Measurements from ENCODE around the gene GPR61. TPM values are rescaled to one million over a fixed set of nuclear protein-coding genes. Genes with fewer than 3 reads are reported as not detected.

GPR61 gene
- total and polyA plus RNA-seq, 7 experiments from 2014 or later: 0.05 to 0.58 (median 0.43) TPM; not detected in 1

DNA sequence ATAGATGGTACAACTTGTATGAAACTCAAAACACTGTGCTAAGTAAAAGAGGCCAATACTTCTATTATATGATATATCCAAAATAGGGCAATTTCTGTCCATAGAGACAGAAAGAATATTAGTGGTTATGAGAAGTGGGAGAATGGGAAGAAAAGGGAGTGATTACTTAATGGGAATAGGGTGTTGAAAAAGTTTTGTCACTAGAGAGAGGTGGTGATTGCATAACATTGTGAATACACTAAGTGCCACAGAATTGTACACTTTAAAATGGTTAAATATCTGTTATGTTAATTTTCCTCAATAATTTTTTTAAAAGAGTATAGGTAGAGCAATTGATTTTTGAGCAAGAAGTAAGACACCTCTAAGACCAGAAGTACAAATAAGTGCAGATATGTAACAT is 50.0 kb downstream of the GPR61 start:
- ATAC-seq (no peak), DNase-seq (no peak)
- peaks cover 0 to 70% (median 48%) of the 10 kb centered on the region in 3 experiments for H3K36me3 ChIP-seq (ENCODE audit: control insufficient read depth in 2 of 3, insufficient read depth in 3 of 3, low read length in 3 of 3)
- intact Hi-C loops (cut with micrococcal nuclease): no loop called here
- POLR2A ChIA-PET: no interaction called here
- no peaks in the 10 kb centered on the region for H3K9me3 Mint-ChIP-seq
- peaks cover 0 to 12% (median under 1%) of the 10 kb centered on the region in 7 donors for H3K4me1 Mint-ChIP-seq
- peaks cover 19 to 59% (median 36%) of the 10 kb centered on the region in 5 donors for H3K36me3 Mint-ChIP-seq
- CTCF ChIA-PET: no interaction called here
- H3K9me3 ChIP-seq (ENCODE audit: control insufficient read depth in 2 of 3, low read length in 3 of 3): no peaks in the 10 kb centered on the region
- no peak overlapping the region for H3K4me3 Mint-ChIP-seq
- H3K4me3 ChIP-seq (ENCODE audit: low read length): no peak overlapping the region
- no peaks in the 10 kb centered on the region for H3K27me3 Mint-ChIP-seq
- peak overlapping the region in 2 of 9 donors; percentile 66 to 69 for H3K27ac Mint-ChIP-seq
- H3K27me3 ChIP-seq (ENCODE audit: control insufficient read depth in 2 of 2, insufficient read depth in 2 of 2, low read length in 2 of 2): no peaks in the 10 kb centered on the region
- no peak overlapping the region for H3K27ac ChIP-seq (ENCODE audit: low read depth, low read length)
- H3K4me1 ChIP-seq (ENCODE audit: control insufficient read depth in 2 of 2, insufficient read depth in 2 of 2, low read length in 2 of 2): no peaks in the 10 kb centered on the region

DNA sequence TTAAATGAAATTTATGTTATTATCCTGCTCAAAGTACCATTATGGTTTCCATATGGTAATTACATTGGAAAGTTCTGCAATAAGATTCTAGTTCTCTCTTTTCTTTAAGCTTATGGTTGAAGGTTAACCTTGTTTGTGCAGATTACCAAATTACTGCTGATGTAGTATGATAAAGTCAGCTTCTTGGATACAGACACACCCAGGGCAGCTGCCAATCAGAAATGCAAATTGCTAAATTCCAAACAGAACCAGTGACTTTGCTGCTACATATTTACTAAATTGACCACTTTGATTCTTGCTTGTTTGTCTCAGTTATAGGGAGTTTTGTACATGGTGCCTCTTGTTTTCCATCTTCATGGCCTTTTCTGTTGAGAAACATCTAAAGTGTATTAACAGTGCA is 53.2 kb downstream of the GPR61 start:
- H3K9me3 Mint-ChIP-seq: no peaks in the 10 kb centered on the region
- intact Hi-C loops (cut with micrococcal nuclease): no loop called here
- no peak overlapping the region for H3K27ac Mint-ChIP-seq
- ChIA-PET CTCF (interaction anchor here (0.7 kb wide), 1 partner anchor 12 kb away, joined by 4 read pairs; no protein-coding TSS in a partner anchor), POLR2A (no interaction called here)
- H3K4me1 Mint-ChIP-seq: peaks cover 0 to 6% (median 0%) of the 10 kb centered on the region in 7 donors
- Histone ChIP-seq H3K27me3 (ENCODE audit: control insufficient read depth in 2 of 2, insufficient read depth in 2 of 2, low read length in 2 of 2) (no peaks in the 10 kb centered on the region), H3K27ac (ENCODE audit: low read depth, low read length) (no peak overlapping the region), H3K4me3 (ENCODE audit: low read length) (no peak overlapping the region), H3K36me3 (ENCODE audit: control insufficient read depth in 2 of 3, insufficient read depth in 3 of 3, low read length in 3 of 3) (peaks cover 0 to 43% (median 24%) of the 10 kb centered on the region in 3 experiments), H3K9me3 (ENCODE audit: control insufficient read depth in 2 of 3, low read length in 3 of 3) (no peaks in the 10 kb centered on the region), H3K4me1 (ENCODE audit: control insufficient read depth in 2 of 2, insufficient read depth in 2 of 2, low read length in 2 of 2) (no peaks in the 10 kb centered on the region)
- no peak overlapping the region for H3K4me3 Mint-ChIP-seq
- ATAC-seq (no peak), DNase-seq (no peak)
- H3K27me3 Mint-ChIP-seq: no peaks in the 10 kb centered on the region
- peaks cover 7 to 47% (median 21%) of the 10 kb centered on the region in 5 donors for H3K36me3 Mint-ChIP-seq

DNA sequence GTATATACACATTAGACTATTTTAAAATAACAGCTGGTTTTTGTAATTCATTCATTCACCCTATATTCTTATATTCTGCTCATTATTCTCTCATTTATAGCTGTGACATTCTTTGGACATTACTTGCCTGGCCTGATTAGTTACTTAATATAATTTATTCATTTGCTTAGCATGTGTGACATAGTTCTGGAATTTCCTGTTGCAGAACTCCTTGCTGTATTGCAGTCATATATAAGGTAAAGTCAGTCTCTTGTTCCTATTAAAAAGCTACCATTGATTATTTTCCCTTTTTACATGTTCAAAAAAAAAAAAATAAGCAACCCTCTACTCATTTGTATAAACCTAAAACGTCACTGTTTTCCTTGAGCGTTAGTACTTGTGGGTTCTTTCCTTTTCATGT is 55.9 kb downstream of the GPR61 start:
- Mint-ChIP-seq H3K27ac (no peak overlapping the region), H3K36me3 (peaks cover 0 to 30% (median 14%) of the 10 kb centered on the region in 5 donors), H3K9me3 (no peaks in the 10 kb centered on the region), H3K4me1 (peaks cover 0 to 8% (median 3%) of the 10 kb centered on the region in 7 donors), H3K27me3 (no peaks in the 10 kb centered on the region), H3K4me3 (no peak overlapping the region)
- ChIA-PET CTCF (interaction anchor here (1.3 kb wide), 1 partner anchor 44 kb away, joined by 3 read pairs; no protein-coding TSS in a partner anchor), POLR2A (interaction anchor here (0.6 kb wide), 2 partner anchors 12 to 21 kb away, joined by 4 read pairs; no protein-coding TSS in a partner anchor)
- intact Hi-C loops (cut with micrococcal nuclease): no loop called here
- Histone ChIP-seq H3K4me1 (ENCODE audit: control insufficient read depth in 2 of 2, insufficient read depth in 2 of 2, low read length in 2 of 2) (no peaks in the 10 kb centered on the region), H3K27me3 (ENCODE audit: control insufficient read depth in 2 of 2, insufficient read depth in 2 of 2, low read length in 2 of 2) (no peaks in the 10 kb centered on the region), H3K9me3 (ENCODE audit: control insufficient read depth in 2 of 3, low read length in 3 of 3) (no peaks in the 10 kb centered on the region), H3K4me3 (ENCODE audit: low read length) (no peak overlapping the region), H3K27ac (ENCODE audit: low read depth, low read length) (no peak overlapping the region), H3K36me3 (ENCODE audit: control insufficient read depth in 2 of 3, insufficient read depth in 3 of 3, low read length in 3 of 3) (peaks cover 0 to 31% (median 13%) of the 10 kb centered on the region in 3 experiments)
- no peak for DNase-seq
- no peak for ATAC-seq

Other genes with a start within 250 kb of the GPR61 start
- not detected for gene MYBPHL, start 232.9 kb upstream of the GPR61 start, total RNA-seq
- gene MYBPHL, start 232.9 kb upstream of the GPR61 start, polyA plus RNA-seq: not detected
- 10 to 100 TPM in 1 of 5 experiments, 1 to 10 TPM in 4; 1.0 to 25.6 (median 1.8) TPM for gene SORT1, start 142.0 kb upstream of the GPR61 start, total RNA-seq
- not detected for gene SORT1, start 142.0 kb upstream of the GPR61 start, polyA plus RNA-seq
- gene PSMA5, start 113.4 kb upstream of the GPR61 start, total RNA-seq: 100 to 1,000 TPM in 1 of 5 experiments, 10 to 100 TPM in 4; 38.3 to 203 (median 70.7) TPM
- 10 to 100 TPM; 80.0 to 81.9 TPM for gene PSMA5, start 113.4 kb upstream of the GPR61 start, polyA plus RNA-seq
- not detected for gene SYPL2, start 73.3 kb upstream of the GPR61 start, total RNA-seq
- under 1 TPM in 1 of 2 donors, not detected in 1; 0.43 TPM for gene SYPL2, start 73.3 kb upstream of the GPR61 start, polyA plus RNA-seq
- 10 to 100 TPM; 10.5 to 12.8 (median 11.7) TPM for gene ATXN7L2, start 56.0 kb upstream of the GPR61 start, total RNA-seq
- gene ATXN7L2, start 56.0 kb upstream of the GPR61 start, polyA plus RNA-seq: 10 to 100 TPM in 1 of 2 donors, 1 to 10 TPM in 1; 4.9 to 15.2 TPM
- 10 to 100 TPM; 19.6 to 41.5 (median 24.1) TPM for gene CYB561D1, start 45.8 kb upstream of the GPR61 start, total RNA-seq
- gene CYB561D1, start 45.8 kb upstream of the GPR61 start, polyA plus RNA-seq: 10 to 100 TPM; 13.5 to 25.3 TPM
- gene AMIGO1, start 30.1 kb upstream of the GPR61 start, total RNA-seq: 10 to 100 TPM in 3 of 5 experiments, 1 to 10 TPM in 2; 2.9 to 42.2 (median 17.7) TPM
- 10 to 100 TPM; 17.4 to 36.2 TPM for gene AMIGO1, start 30.1 kb upstream of the GPR61 start, polyA plus RNA-seq
- gene GNAI3, start 8.7 kb downstream of the GPR61 start, total RNA-seq: 1 to 10 TPM; 4.9 to 9.3 (median 7.0) TPM
- 1 to 10 TPM; 7.2 to 7.7 TPM for gene GNAI3, start 8.7 kb downstream of the GPR61 start, polyA plus RNA-seq
- under 1 TPM in 1 of 5 experiments, not detected in 4; 0.39 TPM for gene GNAT2, start 79.7 kb downstream of the GPR61 start, total RNA-seq
- gene GNAT2, start 79.7 kb downstream of the GPR61 start, polyA plus RNA-seq: not detected
- gene AMPD2, start 80.0 kb downstream of the GPR61 start, total RNA-seq: 100 to 1,000 TPM in 3 of 5 experiments, 10 to 100 TPM in 2; 82.8 to 403 (median 119) TPM
- gene AMPD2, start 80.0 kb downstream of the GPR61 start, polyA plus RNA-seq: 10 to 100 TPM; 26.2 to 51.7 TPM
- 10 to 100 TPM; 14.2 to 28.4 (median 16.1) TPM for gene GSTM4, start 116.2 kb downstream of the GPR61 start, total RNA-seq
- 10 to 100 TPM in 1 of 2 donors, 1 to 10 TPM in 1; 3.1 to 15.0 TPM for gene GSTM4, start 116.2 kb downstream of the GPR61 start, polyA plus RNA-seq
- 100 to 1,000 TPM in 3 of 5 experiments, 10 to 100 TPM in 2; 52.2 to 201 (median 109) TPM for gene GSTM2, start 128.2 kb downstream of the GPR61 start, total RNA-seq
- gene GSTM2, start 128.2 kb downstream of the GPR61 start, polyA plus RNA-seq: 10 to 100 TPM; 64.6 to 72.2 TPM
- gene GSTM1, start 147.9 kb downstream of the GPR61 start, total RNA-seq: 10 to 100 TPM in 2 of 5 experiments, not detected in 3; 45.9 to 83.6 TPM
- 10 to 100 TPM in 1 of 2 donors, not detected in 1; 62.4 TPM for gene GSTM1, start 147.9 kb downstream of the GPR61 start, polyA plus RNA-seq
- gene GSTM5, start 172.4 kb downstream of the GPR61 start, total RNA-seq: under 1 TPM in 2 of 5 experiments, not detected in 3; 0.42 to 0.81 TPM
- not detected for gene GSTM5, start 172.4 kb downstream of the GPR61 start, polyA plus RNA-seq
- 10 to 100 TPM in 2 of 5 experiments, 1 to 10 TPM in 3; 1.9 to 13.9 (median 7.7) TPM for gene GSTM3, start 201.2 kb downstream of the GPR61 start, total RNA-seq
- gene GSTM3, start 201.2 kb downstream of the GPR61 start, polyA plus RNA-seq: 100 to 1,000 TPM in 1 of 2 donors, 10 to 100 TPM in 1; 75.6 to 130 TPM
- not detected for gene EPS8L3, start 224.1 kb downstream of the GPR61 start, total RNA-seq
- not detected for gene EPS8L3, start 224.1 kb downstream of the GPR61 start, polyA plus RNA-seq